Neutrophil (primary cell): Measurements from ENCODE around the gene LGR6.

Experiments used
- H3K27ac ChIP-seq: fragments of 200-600 bp; sonication (generic); 2 replicates; pipeline ENCODE4 v1.5.1; 2016; ENCODE audit warnings: mild to moderate bottlenecking, moderate library complexity
- H3K27me3 ChIP-seq: fragments of 200-600 bp; sonication (generic); 2 replicates; pipeline ENCODE4 v1.6.0; 2016; ENCODE audit warnings: mild to moderate bottlenecking
- H3K36me3 ChIP-seq: fragments of 200-600 bp; sonication (generic); 2 replicates; pipeline ENCODE4 v1.5.1; 2017
- H3K4me1 ChIP-seq, 2 experiments: fragments of 200-600 bp in 1 of 2; sonication (generic) in 1 of 2; 1 replicate in 1 of 2; 2 replicates in 1 of 2; pipeline versions ENCODE4 v1.5.1 to v1.6.1; 2013 to 2016; ENCODE audit warnings: low read depth in 1 of 2, low read length in 1 of 2, mild to moderate bottlenecking in 1 of 2, moderate library complexity in 1 of 2; ENCODE audit not compliant: control insufficient read depth in 1 of 2, insufficient read depth in 1 of 2
- H3K4me3 ChIP-seq, 2 experiments: fragments of 200-600 bp in 1 of 2; sonication (generic) in 1 of 2; 1 replicate in 1 of 2; 2 replicates in 1 of 2; pipeline ENCODE4 v1.5.1; 2013 to 2016; ENCODE audit warnings: low read depth in 1 of 2, low read length in 1 of 2, mild to moderate bottlenecking in 1 of 2, moderate library complexity in 1 of 2
- H3K9me3 ChIP-seq: fragments of 200-600 bp; sonication (generic); 2 replicates; pipeline ENCODE4 v1.5.1; 2016
- CTCF ChIP-seq: fragments of 200-600 bp; sonication (generic); IDR thresholded peaks from 2 replicates; pipeline ENCODE4 v1.5.1; 2016; ENCODE audit warnings: antibody characterized with exemption

Gene LGR6

DNA sequence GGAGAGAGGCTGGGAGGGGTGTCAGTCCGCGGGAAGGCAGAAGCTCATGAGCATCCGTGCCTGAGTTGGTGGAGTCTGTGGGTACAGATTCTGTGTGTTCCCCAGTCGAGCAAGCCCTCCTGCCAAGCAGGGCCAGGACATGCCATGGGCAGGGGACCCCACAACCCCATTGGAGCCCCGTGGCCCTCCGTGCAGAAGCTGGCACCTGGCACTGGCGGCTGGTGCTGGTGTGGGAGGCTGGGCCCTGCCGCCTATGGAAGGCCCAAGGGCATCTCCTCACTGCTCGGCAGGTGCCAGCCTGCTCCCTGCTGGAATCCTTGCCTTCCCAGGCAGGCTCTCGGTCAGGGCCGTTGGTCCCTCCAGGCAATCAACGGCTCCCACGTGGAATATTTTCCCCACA is 74.4 kb downstream of the LGR6 start:
- Histone ChIP-seq H3K36me3 (no peaks in the 10 kb centered on the region), H3K4me1 (no peaks in the 10 kb centered on the region), H3K9me3 (no peaks in the 10 kb centered on the region), H3K27me3 (peaks cover 43% of the 10 kb centered on the region), H3K27ac (no peak overlapping the region), H3K4me3 (no peak overlapping the region)
- TF ChIP-seq CTCF: no peak

DNA sequence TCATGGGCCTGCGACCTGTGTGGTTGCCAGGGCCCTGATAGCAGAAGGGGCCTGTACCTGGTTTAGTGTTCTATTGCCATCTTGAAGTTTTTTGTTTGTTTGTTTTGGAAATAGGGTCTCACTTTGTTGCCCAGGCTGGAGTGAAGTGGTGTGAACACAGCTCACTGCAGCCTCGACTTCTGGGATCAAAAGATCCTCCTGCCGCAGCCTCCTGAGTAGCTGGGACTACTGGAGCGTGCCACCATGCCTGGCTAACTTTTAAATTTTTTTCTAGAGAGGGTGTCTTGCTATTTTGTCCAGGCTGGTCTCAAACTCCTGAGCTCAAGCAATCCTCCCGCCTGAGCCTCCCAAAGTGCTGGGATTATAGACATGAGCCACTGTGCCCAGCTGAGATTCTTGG is 75.2 kb downstream of the LGR6 start:
- no peaks in the 10 kb centered on the region for H3K4me1 ChIP-seq
- H3K27me3 ChIP-seq: peaks cover 35% of the 10 kb centered on the region
- H3K27ac ChIP-seq: no peak overlapping the region
- no peaks in the 10 kb centered on the region for H3K36me3 ChIP-seq
- no peak overlapping the region for H3K4me3 ChIP-seq
- no peaks in the 10 kb centered on the region for H3K9me3 ChIP-seq
- TF ChIP-seq CTCF: no peak

DNA sequence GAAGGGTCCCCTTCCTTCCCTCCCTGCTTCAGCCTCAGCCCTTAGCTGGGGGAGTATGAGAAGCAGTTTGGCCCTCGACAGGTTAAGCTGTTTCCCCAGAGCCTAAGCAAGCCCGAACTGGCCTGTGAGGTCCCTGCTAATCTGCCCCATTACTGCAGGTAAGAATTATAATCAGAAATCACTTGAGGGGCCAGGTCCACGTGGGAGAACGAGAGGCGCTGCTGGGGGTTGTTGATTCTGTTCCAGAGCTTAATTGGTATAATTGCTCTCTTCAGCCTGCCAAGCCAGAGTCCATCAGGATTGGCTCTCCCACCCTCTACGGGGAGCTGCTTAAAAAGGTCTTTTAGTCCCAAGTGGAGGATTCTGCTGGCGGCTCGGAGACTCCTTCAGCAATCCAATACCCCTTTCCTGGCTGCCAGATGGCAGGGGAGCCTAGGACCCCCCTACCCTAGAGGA is 77.3 kb downstream of the LGR6 start:
- Histone ChIP-seq H3K27me3 (peaks cover 20% of the 10 kb centered on the region), H3K4me1 (no peaks in the 10 kb centered on the region), H3K9me3 (no peaks in the 10 kb centered on the region), H3K4me3 (no peak overlapping the region), H3K27ac (no peak overlapping the region), H3K36me3 (no peaks in the 10 kb centered on the region)
- TF ChIP-seq CTCF: no peak

GRCh38 chr1:202272103-202272845 is 78.7 kb downstream of the LGR6 start:
- peaks cover 6% of the 10 kb centered on the region for H3K27me3 ChIP-seq
- H3K27ac ChIP-seq: no peak overlapping the region
- no peak overlapping the region for H3K4me3 ChIP-seq
- H3K4me1 ChIP-seq: no peaks in the 10 kb centered on the region
- no peaks in the 10 kb centered on the region for H3K9me3 ChIP-seq
- no peaks in the 10 kb centered on the region for H3K36me3 ChIP-seq
- TF ChIP-seq CTCF: no peak

GRCh38 chr1:202274611-202275010 is 81.0 kb downstream of the LGR6 start:
- H3K36me3 ChIP-seq: no peaks in the 10 kb centered on the region
- no peak for TF ChIP-seq CTCF
- H3K27ac ChIP-seq: no peak overlapping the region
- H3K9me3 ChIP-seq: no peaks in the 10 kb centered on the region
- no peak overlapping the region for H3K4me3 ChIP-seq
- H3K27me3 ChIP-seq: peaks cover 5% of the 10 kb centered on the region
- H3K4me1 ChIP-seq: no peaks in the 10 kb centered on the region
